Suppressor macrophage treated with lipopolysaccharide for 1 hour (primary cell): Measurements from ENCODE around the gene MBNL1.
A peak's percentile ranks its signal among the peaks of the same experiment; 100 is the strongest.

Source experiments
- DNase-seq, 3 donors: peaks; one replicate each; pipeline ENCODE4 v3.0.0-alpha.2; 2020 to 2022

Gene MBNL1

GRCh38 chr3:152496716-152497115, 228.0 kb downstream of the MBNL1 start:
- DNase-seq: no peak

- DNase-seq: peak; percentile 66 to 95 (median 84)
These were observed 228.7 kb downstream of the MBNL1 start for GRCh38 chr3:152497457-152497856.

- peak in 2 of 3 donors; percentile 53 to 72 for DNase-seq
These were observed 229.2 kb downstream of the MBNL1 start for GRCh38 chr3:152497890-152498289.

GRCh38 chr3:152499791-152500385, 231.2 kb downstream of the MBNL1 start:
- peak; percentile 40 to 81 (median 64) for DNase-seq

GRCh38 chr3:152505926-152506325, 237.2 kb downstream of the MBNL1 start:
- peak; percentile 76 to 93 (median 86) for DNase-seq

- peak in 2 of 3 donors; percentile 34 to 45 for DNase-seq
These were observed 240.0 kb downstream of the MBNL1 start for GRCh38 chr3:152508705-152509104.

GRCh38 chr3:152511904-152512303, 243.2 kb downstream of the MBNL1 start:
- no peak for DNase-seq

GRCh38 chr3:152513301-152513960, 244.7 kb downstream of the MBNL1 start:
- no peak for DNase-seq
